GM10248 (cell line): ENCODE measurements around the gene SUFU.

Experiments
- CTCF ChIA-PET: fragments of 300-600 bp; sonication (Branson Sonifier 250); formaldehyde crosslinking; extraction: SDS; loops from one replicate; lab custom pipeline; 2021; ENCODE audit warnings: antibody characterized with exemption; lab: Yijun Ruan, JAX
- POLR2A ChIA-PET: fragments of 350-650 bp; sonication (Branson Sonifier 250); formaldehyde crosslinking; extraction: SDS; loops from one replicate; lab custom pipeline; 2020; ENCODE audit warnings: antibody characterized with exemption; lab: Yijun Ruan, JAX
- DNase-seq: peaks from one replicate; pipeline ENCODE4 v3.0.0; 2012; ENCODE audit errors: extremely low spot score
- CTCF ChIP-seq: IDR thresholded peaks from 2 replicates; pipeline ENCODE4 v1.5.1; 2012; ENCODE audit warnings: mild to moderate bottlenecking, low read depth; ENCODE audit errors: extremely low read depth, missing control alignments, control extremely low read depth

SUFU gene

GRCh38 chr10:102502337-102503151 is 1.2 kb upstream of the SUFU start, which contains the start of gene ACTR1A:
Gene ACTR1A, minus strand, starts transcription at chr10:102502712. Its CDS starts 65 bp downstream, at chr10:102502647.
- CTCF ChIA-PET, result interaction anchor here (0.8 to 16.4 kb wide), 21 partner anchors 9 to 115 kb away, joined by 3 to 174 read pairs (median 4); no protein-coding TSS in a partner anchor
- TF ChIP-seq CTCF, result no peak
- POLR2A ChIA-PET, result no interaction called here
- peak; percentile 89 for DNase-seq

- CTCF ChIA-PET, result interaction anchor here (0.6 to 16.4 kb wide), 41 partner anchors 7 to 800 kb away, joined by 3 to 174 read pairs (median 4); partner anchors contain the start of genes CUEDC2 and FBXL15
- no peak for TF ChIP-seq CTCF
- POLR2A ChIA-PET, result interaction anchor here (0.6 to 1.6 kb wide), 5 partner anchors 21 to 687 kb away, joined by 3 to 4 read pairs (median 3); no protein-coding TSS in a partner anchor
- DNase-seq, result no peak
Measured at GRCh38 chr10:102504179-102504975, 605 bp downstream of the SUFU start.

GRCh38 chr10:102504976-102505300 is 1.2 kb downstream of the SUFU start:
- no peak for DNase-seq
- CTCF ChIA-PET, result interaction anchor here (0.8 to 16.4 kb wide), 20 partner anchors 9 to 801 kb away, joined by 3 to 174 read pairs (median 4); partner anchors contain the start of gene FBXL15
- no peak for TF ChIP-seq CTCF
- POLR2A ChIA-PET, result interaction anchor here (0.7 to 1.6 kb wide), 3 partner anchors 78 to 686 kb away, joined by 3 to 4 read pairs (median 4); no protein-coding TSS in a partner anchor

- DNase-seq, result no peak
- no peak for TF ChIP-seq CTCF
- CTCF ChIA-PET, result interaction anchor here (0.6 to 16.4 kb wide), 16 partner anchors 8 to 801 kb away, joined by 3 to 174 read pairs (median 3); no protein-coding TSS in a partner anchor
- POLR2A ChIA-PET, result no interaction called here
Measured at GRCh38 chr10:102505462-102506115, 1.8 kb downstream of the SUFU start.

GRCh38 chr10:102507521-102507920 is 3.7 kb downstream of the SUFU start:
- no peak for DNase-seq
- ChIA-PET CTCF (interaction anchor here (0.9 to 16.4 kb wide), 3 partner anchors 10 to 74 kb away, joined by 3 to 174 read pairs (median 5); no protein-coding TSS in a partner anchor), POLR2A (no interaction called here)
- no peak for TF ChIP-seq CTCF
